Sigmoid colon (tissue), 7 donors: ENCODE results near the gene P3H3. TPM values are rescaled to one million over a fixed set of nuclear protein-coding genes. Genes with fewer than 3 reads are reported as not detected.

Source experiments
- DNase-seq: peaks from one replicate; pipeline ENCODE4 v3.0.0-alpha.2; 2019
- H3K27ac ChIP-seq, 4 donors: fragments of 200-600 bp; sonication (generic); one replicate each; pipeline ENCODE4 v1.5.1; 2016 to 2019; ENCODE audit warnings: mild to moderate bottlenecking in 1 of 4
- H3K27me3 ChIP-seq, 3 donors: fragments of 200-600 bp; sonication (generic); one replicate each; pipeline ENCODE4 v1.5.1; 2019; ENCODE audit warnings: mild to moderate bottlenecking in 1 of 3
- H3K36me3 ChIP-seq, 4 donors: fragments of 200-600 bp; sonication (generic); one replicate each; pipeline ENCODE4 v1.5.1; 2016 to 2019
- H3K4me1 ChIP-seq, 4 donors: fragments of 200-600 bp; sonication (generic); one replicate each; pipeline ENCODE4 v1.5.1; 2017 to 2019
- H3K4me3 ChIP-seq, 4 donors: fragments of 200-600 bp; sonication (generic); one replicate each; pipeline ENCODE4 v1.5.1; 2017 to 2019; ENCODE audit warnings: mild to moderate bottlenecking in 2 of 4, moderate library complexity in 1 of 4
- H3K9me3 ChIP-seq, 4 donors: fragments of 200-600 bp in 3 of 4; sonication (generic) in 3 of 4; one replicate each; pipeline versions ENCODE4 v1.5.1 to v1.6.1; 2013 to 2019
- CTCF ChIP-seq, 4 experiments: fragments of 450-650 bp in 3 of 4; fragments of 200-600 bp in 1 of 4; IDR thresholded peaks; one replicate each; pipeline ENCODE4 v1.5.1; 2016 to 2019; ENCODE audit warnings: antibody characterized with exemption in 4 of 4, mild to moderate bottlenecking in 3 of 4, moderate library complexity in 2 of 4
- EP300 ChIP-seq, 4 donors: sonication (generic); formaldehyde crosslinking; IDR thresholded peaks; one replicate each; pipeline ENCODE4 v1.6.1; 2017; ENCODE audit warnings: antibody characterized with exemption in 4 of 4
- POLR2A ChIP-seq, 2 donors: fragments of 450-650 bp; IDR thresholded peaks; one replicate each; pipeline ENCODE4 v1.6.1; 2016; ENCODE audit warnings: antibody characterized with exemption in 2 of 2, mild to moderate bottlenecking in 2 of 2, moderate library complexity in 2 of 2
- POLR2AphosphoS5 ChIP-seq, 4 donors: sonication (generic); formaldehyde crosslinking; IDR thresholded peaks; one replicate each; pipeline ENCODE4 v1.6.1; 2017; ENCODE audit warnings: antibody characterized with exemption in 4 of 4
- WGBS, 2 donors: extraction: QIAGEN DNeasy Blood & Tissue Kit; methylation state at CpG; one replicate each; pipeline ENCODE4 v1.1.7; 2013; 5-methylcytosine and 5-hydroxymethylcytosine counted together
- intact Hi-C: fragments of 100-400 bp; cut with DNase I; formaldehyde crosslinking; loops from one replicate; pipeline ENCODE4 v1.15.1; 2023
- polyA plus RNA-seq, 3 donors: library from polyadenylated mRNA; stranded (reverse); fragments of 200-250 nt; gene quantifications; one replicate each; pipeline ENCODE4 v1.2.3, GENCODE V29; 2013
- total RNA-seq, 4 donors: library from RNA; depleted of rRNA; stranded (reverse); fragments of >200 nt; gene quantifications; one replicate each; pipeline ENCODE4 v1.1.0, GENCODE V29; 2016
- donor health status: healthy with polysubstance abuse.
- donor health status: Bipolar disorder and iron deficiency.
- donor health status: healthy.

The P3H3 gene
- total and polyA plus RNA-seq, 7 donors: 0.60 to 69.8 (median 16.4) TPM

DNA sequence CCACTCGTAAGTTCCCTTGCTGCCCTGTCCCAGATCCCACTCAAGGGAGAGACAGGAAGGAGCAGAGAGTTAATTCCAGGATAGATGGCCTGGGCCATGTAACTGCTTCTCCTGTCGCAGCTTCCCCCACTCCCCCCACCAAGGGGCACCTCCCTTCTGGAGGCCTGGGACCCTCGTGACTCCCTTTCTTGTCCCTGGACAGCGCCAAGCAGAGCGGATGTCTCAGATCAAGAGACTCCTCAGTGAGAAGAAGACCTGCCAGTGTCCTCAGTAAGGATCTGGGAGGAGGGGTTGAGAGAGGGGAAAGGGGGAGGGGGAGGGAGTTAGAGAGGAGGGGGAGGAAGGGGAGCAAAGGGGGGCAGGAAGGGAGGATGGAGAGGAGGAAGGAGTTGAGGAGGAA, 9.6 kb upstream of the P3H3 start:
- Histone ChIP-seq H3K4me3 (no peak overlapping the region), H3K36me3 (no peaks in the 10 kb centered on the region), H3K27ac (no peak overlapping the region), H3K9me3 (no peaks in the 10 kb centered on the region), H3K4me1 (peaks cover 0 to 18% (median 15%) of the 10 kb centered on the region in 4 donors), H3K27me3 (no peaks in the 10 kb centered on the region)
- WGBS, 2 donors: 90 to 93% methylated on average over 5 of the region's 5 CpGs
- TF ChIP-seq CTCF (IDR thresholded peaks at IDR 0.05) (no peak), EP300 (IDR thresholded peaks at IDR 0.05) (no peak), POLR2A (IDR thresholded peaks at IDR 0.05) (no peak), POLR2AphosphoS5 (IDR thresholded peaks at IDR 0.05) (no peak)
- no peak for DNase-seq
- intact Hi-C loops: no loop called here

- no peak for DNase-seq
- Histone ChIP-seq H3K9me3 (no peaks in the 10 kb centered on the region), H3K27me3 (no peaks in the 10 kb centered on the region), H3K4me3 (no peak overlapping the region), H3K4me1 (peaks cover 0 to 18% (median 15%) of the 10 kb centered on the region in 4 donors), H3K27ac (no peak overlapping the region), H3K36me3 (no peaks in the 10 kb centered on the region)
- WGBS, 2 donors: 88 to 91% methylated on average over 13 of the region's 13 CpGs
- TF ChIP-seq EP300 (IDR thresholded peaks at IDR 0.05) (no peak), POLR2A (IDR thresholded peaks at IDR 0.05) (no peak), CTCF (IDR thresholded peaks at IDR 0.05) (no peak), POLR2AphosphoS5 (IDR thresholded peaks at IDR 0.05) (no peak)
- intact Hi-C loops: no loop called here
These were observed 8.8 kb upstream of the P3H3 start for GRCh38 chr12:6819106-6820030.

DNA sequence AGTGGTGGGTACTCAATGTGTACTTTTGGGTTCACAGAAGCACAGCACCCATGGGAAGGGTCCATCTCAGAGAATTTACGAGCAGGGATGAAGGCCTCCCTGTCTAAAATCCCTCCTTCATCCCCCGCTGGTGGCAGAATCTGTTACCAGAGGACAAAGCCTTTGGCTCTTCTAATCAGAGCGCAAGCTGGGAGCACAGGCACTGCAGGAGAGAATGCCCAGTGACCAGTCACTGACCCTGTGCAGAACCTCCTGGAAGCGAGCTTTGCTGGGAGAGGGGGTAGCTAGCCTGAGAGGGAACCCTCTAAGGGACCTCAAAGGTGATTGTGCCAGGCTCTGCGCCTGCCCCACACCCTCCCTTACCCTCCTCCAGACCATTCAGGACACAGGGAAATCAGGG, 8.0 kb upstream of the P3H3 start:
- intact Hi-C loops: no loop called here
- H3K27me3 ChIP-seq: no peaks in the 10 kb centered on the region

GRCh38 chr12:6821591-6822425, 6.4 kb upstream of the P3H3 start, which contains the start of gene GPR162:
Gene GPR162, plus strand, starts transcription at chr12:6821821. Its CDS starts 2,078 bp downstream, at chr12:6823899.
- intact Hi-C loops: no loop called here
- Histone ChIP-seq H3K9me3 (no peaks in the 10 kb centered on the region), H3K4me1 (peaks cover 0 to 31% (median 26%) of the 10 kb centered on the region in 4 donors), H3K27ac (peak within 1 kb of the TSS; percentile 55 to 75 (median 66)), H3K4me3 (peak within 1 kb of the TSS; percentile 45 to 58 (median 52)), H3K27me3 (no peaks in the 10 kb centered on the region), H3K36me3 (no peaks in the 10 kb centered on the region)
- no peak for TF ChIP-seq POLR2AphosphoS5 (IDR thresholded peaks at IDR 0.05)
- no peak for TF ChIP-seq CTCF (IDR thresholded peaks at IDR 0.05)
- TF ChIP-seq EP300 (IDR thresholded peaks at IDR 0.05): no peak
- no peak for TF ChIP-seq POLR2A (IDR thresholded peaks at IDR 0.05)
- DNase-seq: peak; percentile 88
- WGBS, 2 donors: 2 to 3% methylated on average over 28 of the region's 28 CpGs

More for the DNA sequence above, 8.0 kb upstream of the P3H3 start:
- no peak overlapping the region for H3K27ac ChIP-seq
- H3K4me1 ChIP-seq: peaks cover 0 to 21% (median 17%) of the 10 kb centered on the region in 4 donors
- DNase-seq: no peak
- H3K9me3 ChIP-seq: no peaks in the 10 kb centered on the region
- 80 to 89% methylated on average over 5 of the region's 5 CpGs for WGBS, 2 donors
- TF ChIP-seq CTCF (IDR thresholded peaks at IDR 0.05) (no peak), POLR2AphosphoS5 (IDR thresholded peaks at IDR 0.05) (no peak), EP300 (IDR thresholded peaks at IDR 0.05) (no peak), POLR2A (IDR thresholded peaks at IDR 0.05) (no peak)
- no peaks in the 10 kb centered on the region for H3K36me3 ChIP-seq
- no peak overlapping the region for H3K4me3 ChIP-seq
